ENCODE measurements around the gene C11orf58.

Gene C11orf58

DNA sequence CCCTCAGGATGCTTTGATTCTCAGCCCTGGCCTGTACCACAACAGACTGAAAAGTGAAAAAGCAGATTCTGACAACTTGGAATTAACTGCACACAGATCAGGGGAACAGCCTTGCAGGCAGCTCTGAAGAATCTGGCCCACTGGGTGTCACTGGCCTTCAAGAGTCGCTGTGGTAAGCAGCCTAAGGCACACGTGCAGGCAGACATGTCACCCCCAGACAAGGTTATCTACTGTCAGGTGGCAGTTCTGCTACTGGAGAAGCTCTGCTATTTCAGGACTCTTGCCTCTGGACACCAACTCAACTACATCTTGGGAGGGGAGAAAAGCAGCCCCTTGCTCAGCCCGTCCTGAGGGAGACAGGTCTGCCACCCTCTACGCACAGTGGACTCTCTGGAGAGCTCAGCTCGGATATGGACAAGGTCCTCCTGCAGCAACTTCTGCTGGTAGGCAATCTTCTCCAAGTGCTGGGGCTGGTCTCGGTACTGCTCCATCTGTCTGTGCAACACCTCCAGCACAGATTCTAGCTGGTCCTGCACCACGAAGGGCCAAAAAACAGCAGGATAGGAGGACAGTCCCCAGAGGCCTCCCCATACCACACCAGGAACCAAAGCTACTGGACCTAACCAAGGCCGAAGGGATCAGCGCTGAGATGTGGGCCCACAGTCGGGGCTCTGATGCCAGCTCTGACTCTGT, 63.0 kb downstream of the C11orf58 start:
- DNase-seq (ENCODE audit: low read depth in 1 of 2, low spot score in 1 of 2), result no peak
- no peaks in the 10 kb centered on the region for H3K27me3 ChIP-seq (ENCODE audit: insufficient read depth, poor library complexity, severe bottlenecking)
- TF ChIP-seq REST (IDR thresholded peaks at IDR 0.05; ENCODE audit: insufficient replicate concordance, low read depth) (no peak), GABPA (IDR thresholded peaks at IDR 0.05; ENCODE audit: low read depth) (no peak), SPI1 (IDR thresholded peaks at IDR 0.05; ENCODE audit: borderline replicate concordance, low read depth) (no peak), CTCF (IDR thresholded peaks at IDR 0.05; ENCODE audit: insufficient read depth, low read length) (no peak), POLR2AphosphoS5 (IDR thresholded peaks at IDR 0.05; ENCODE audit: low read depth) (no peak)
- no peak overlapping the region for H3K27ac ChIP-seq (replicated peaks)
- no peak overlapping the region for H3K4me3 ChIP-seq (replicated peaks; ENCODE audit: insufficient read depth, low read length)

GRCh38 chr11:16804104-16804947, 65.9 kb downstream of the C11orf58 start:
- Histone ChIP-seq H3K27me3 (ENCODE audit: insufficient read depth, poor library complexity, severe bottlenecking) (no peaks in the 10 kb centered on the region), H3K27ac (replicated peaks) (no peak overlapping the region), H3K4me3 (replicated peaks; ENCODE audit: insufficient read depth, low read length) (no peak overlapping the region)
- TF ChIP-seq GABPA (IDR thresholded peaks at IDR 0.05; ENCODE audit: low read depth), result no peak
- no peak for TF ChIP-seq REST (IDR thresholded peaks at IDR 0.05; ENCODE audit: insufficient replicate concordance, low read depth)
- no peak for TF ChIP-seq SPI1 (IDR thresholded peaks at IDR 0.05; ENCODE audit: borderline replicate concordance, low read depth)
- no peak for TF ChIP-seq CTCF (IDR thresholded peaks at IDR 0.05; ENCODE audit: insufficient read depth, low read length)
- no peak for TF ChIP-seq POLR2AphosphoS5 (IDR thresholded peaks at IDR 0.05; ENCODE audit: low read depth)
- DNase-seq (ENCODE audit: low read depth in 1 of 2, low spot score in 1 of 2), result no peak

DNA sequence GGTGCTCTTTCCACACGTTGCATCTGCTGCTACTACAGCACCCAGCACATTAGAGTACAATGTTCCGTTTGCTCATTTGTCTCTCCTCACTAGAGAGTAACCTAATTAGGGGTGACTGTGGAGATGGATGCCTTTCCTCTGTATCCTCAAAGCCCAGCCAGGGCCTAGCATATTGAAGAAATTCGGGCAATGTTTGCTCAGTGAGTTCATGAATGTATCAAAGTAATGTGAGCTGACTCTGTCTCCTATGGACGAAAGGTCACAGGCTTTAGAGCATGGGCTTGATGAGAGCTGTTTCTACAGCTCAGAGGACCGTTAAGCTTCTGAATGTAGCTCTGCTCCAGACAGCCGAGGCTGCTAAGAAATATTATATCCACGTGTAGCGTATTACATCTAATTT, 67.5 kb downstream of the C11orf58 start:
- no peak for DNase-seq (ENCODE audit: low read depth in 1 of 2, low spot score in 1 of 2)
- TF ChIP-seq GABPA (IDR thresholded peaks at IDR 0.05; ENCODE audit: low read depth) (no peak), REST (IDR thresholded peaks at IDR 0.05; ENCODE audit: insufficient replicate concordance, low read depth) (no peak), POLR2AphosphoS5 (IDR thresholded peaks at IDR 0.05; ENCODE audit: low read depth) (no peak), SPI1 (IDR thresholded peaks at IDR 0.05; ENCODE audit: borderline replicate concordance, low read depth) (no peak), CTCF (IDR thresholded peaks at IDR 0.05; ENCODE audit: insufficient read depth, low read length) (no peak)
- no peak overlapping the region for H3K27ac ChIP-seq (replicated peaks)
- no peaks in the 10 kb centered on the region for H3K27me3 ChIP-seq (ENCODE audit: insufficient read depth, poor library complexity, severe bottlenecking)
- H3K4me3 ChIP-seq (replicated peaks; ENCODE audit: insufficient read depth, low read length), result no peak overlapping the region
